PC-9 (cell line): ENCODE results near the gene RNF227. TPM values are rescaled to one million over a fixed set of nuclear protein-coding genes. Genes with fewer than 3 reads are reported as not detected.

ENCODE experiments used
- BruUV-seq: library from RNA; stranded (reverse); fragments of 400-500 nt; replicated peaks from 2 replicates; lab custom pipeline; 2021; lab: Mats Ljungman, UMichigan
- CTCF ChIA-PET: fragments of 300-600 bp; sonication (Branson Sonifier 250); formaldehyde crosslinking; loops from one replicate; lab custom pipeline; 2022; ENCODE audit warnings: antibody characterized with exemption; lab: Charles Lee
- POLR2A ChIA-PET: fragments of 300-600 bp; sonication (Branson Sonifier 250); formaldehyde crosslinking; loops from one replicate; lab custom pipeline; 2022; ENCODE audit warnings: antibody characterized with exemption; ENCODE audit not compliant: unreplicated experiment; lab: Charles Lee
- DNase-seq, 2 experiments: peaks; one replicate each; pipeline versions ENCODE4 v3.0.0 to v3.0.0-alpha.2; 2015 to 2022; ENCODE audit warnings: mixed read lengths in 1 of 2
- H2AFZ ChIP-seq: fragments of 200-600 bp; sonication (generic); 2 replicates; pipeline ENCODE4 v1.8.1; 2017; ENCODE audit warnings: antibody characterized with exemption
- H3F3A ChIP-seq: fragments of 200-600 bp; sonication (generic); 2 replicates; pipeline ENCODE4 v1.8.1; 2017; ENCODE audit warnings: antibody characterized with exemption, mild to moderate bottlenecking, low read depth; ENCODE audit not compliant: insufficient read depth
- H3K27ac ChIP-seq: fragments of 200-600 bp; sonication (generic); 2 replicates; pipeline ENCODE4 v1.6.1; 2016; ENCODE audit warnings: mixed run types
- H3K27me3 ChIP-seq: fragments of 200-600 bp; sonication (generic); 2 replicates; pipeline ENCODE4 v1.6.1; 2016; ENCODE audit warnings: low read depth, mixed run types; ENCODE audit not compliant: insufficient read depth
- H3K36me3 ChIP-seq: fragments of 200-600 bp; sonication (generic); 2 replicates; pipeline ENCODE4 v1.6.1; 2016; ENCODE audit warnings: low read depth, mixed run types
- H3K4me1 ChIP-seq: fragments of 200-600 bp; sonication (generic); replicated peaks from 2 replicates; pipeline ENCODE4 v1.6.1; 2016; ENCODE audit warnings: mixed run types; ENCODE audit not compliant: insufficient read depth
- H3K4me2 ChIP-seq: fragments of 200-600 bp; sonication (generic); 2 replicates; pipeline ENCODE4 v1.6.1; 2017; ENCODE audit warnings: mixed run types
- H3K4me3 ChIP-seq: fragments of 200-600 bp; sonication (generic); 2 replicates; pipeline ENCODE4 v1.6.1; 2016; ENCODE audit warnings: mixed run types
- H3K79me2 ChIP-seq: fragments of 200-600 bp; sonication (generic); 2 replicates; pipeline ENCODE4 v1.6.1; 2017; ENCODE audit warnings: low read depth, mixed run types
- H3K9me2 ChIP-seq: fragments of 200-600 bp; sonication (generic); 2 replicates; pipeline ENCODE4 v1.8.1; 2017; ENCODE audit warnings: mild to moderate bottlenecking; ENCODE audit not compliant: insufficient read depth
- H3K9me3 ChIP-seq: fragments of 200-600 bp; sonication (generic); 2 replicates; pipeline ENCODE4 v1.8.1; 2016; ENCODE audit warnings: low read depth; ENCODE audit not compliant: insufficient read depth
- H4K20me1 ChIP-seq: fragments of 200-600 bp; sonication (generic); 2 replicates; pipeline ENCODE4 v1.8.1; 2017; ENCODE audit not compliant: insufficient read depth
- EZH2 ChIP-seq: fragments of 200-600 bp; sonication (generic); IDR thresholded peaks from 2 replicates; pipeline ENCODE4 v1.8.0; 2017; ENCODE audit warnings: antibody characterized with exemption, low read depth
- intact Hi-C: fragments of 100-400 bp; cut with micrococcal nuclease; formaldehyde crosslinking; loops from one replicate; pipeline ENCODE4 v1.10.0; 2022; ENCODE audit not compliant: unreplicated experiment
- total RNA-seq: library from RNA; stranded (reverse); gene quantifications from 2 replicates; pipeline ENCODE4 v1.2.3, GENCODE V29; 2021
- TF ChIP-seq, protein P1 (sequence below): fragments of 200-600 bp; sonication (generic); conservative IDR thresholded peaks from 2 replicates; pipeline ENCODE4 v1.6.1; 2017; ENCODE audit warnings: mixed run types, antibody characterized with exemption, mild to moderate bottlenecking, moderate library complexity

RNF227 gene
- total RNA-seq, 1 experiment from 2014 or later = 3.1 TPM

DNA sequence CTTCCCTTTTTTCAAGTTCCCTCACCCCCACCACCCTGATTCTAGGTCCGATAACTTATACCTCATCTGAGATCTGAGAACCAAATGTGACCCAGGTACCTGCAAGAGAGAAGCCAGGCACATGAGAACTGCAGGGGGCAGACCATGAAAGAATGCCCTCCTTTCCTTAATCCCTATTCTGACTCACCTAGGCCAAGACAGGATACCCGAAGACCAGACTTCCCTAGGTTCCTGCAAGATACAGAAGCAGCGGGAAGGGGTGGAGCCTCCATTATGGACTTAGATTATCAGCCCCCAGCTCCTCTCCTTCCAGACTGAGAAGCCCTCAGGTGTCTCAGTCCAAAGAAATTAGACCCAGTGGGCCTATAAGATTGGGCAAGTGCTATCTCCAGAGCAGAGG is 11.5 kb upstream of the RNF227 start:
- H3F3A ChIP-seq = no peaks in the 10 kb centered on the region; the same call in 1 of the 2 replicates
- intact Hi-C loops = no loop called here
- no peak overlapping the region for H2AFZ ChIP-seq
- H3K27ac ChIP-seq = no peak overlapping the region
- no peaks in the 10 kb centered on the region; the same call in 1 of the 2 replicates for H3K4me1 ChIP-seq
- TF ChIP-seq, protein P1, sequence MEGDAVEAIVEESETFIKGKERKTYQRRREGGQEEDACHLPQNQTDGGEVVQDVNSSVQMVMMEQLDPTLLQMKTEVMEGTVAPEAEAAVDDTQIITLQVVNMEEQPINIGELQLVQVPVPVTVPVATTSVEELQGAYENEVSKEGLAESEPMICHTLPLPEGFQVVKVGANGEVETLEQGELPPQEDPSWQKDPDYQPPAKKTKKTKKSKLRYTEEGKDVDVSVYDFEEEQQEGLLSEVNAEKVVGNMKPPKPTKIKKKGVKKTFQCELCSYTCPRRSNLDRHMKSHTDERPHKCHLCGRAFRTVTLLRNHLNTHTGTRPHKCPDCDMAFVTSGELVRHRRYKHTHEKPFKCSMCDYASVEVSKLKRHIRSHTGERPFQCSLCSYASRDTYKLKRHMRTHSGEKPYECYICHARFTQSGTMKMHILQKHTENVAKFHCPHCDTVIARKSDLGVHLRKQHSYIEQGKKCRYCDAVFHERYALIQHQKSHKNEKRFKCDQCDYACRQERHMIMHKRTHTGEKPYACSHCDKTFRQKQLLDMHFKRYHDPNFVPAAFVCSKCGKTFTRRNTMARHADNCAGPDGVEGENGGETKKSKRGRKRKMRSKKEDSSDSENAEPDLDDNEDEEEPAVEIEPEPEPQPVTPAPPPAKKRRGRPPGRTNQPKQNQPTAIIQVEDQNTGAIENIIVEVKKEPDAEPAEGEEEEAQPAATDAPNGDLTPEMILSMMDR = no peak
- TF ChIP-seq EZH2 = no peak
- H3K9me2 ChIP-seq = no peaks in the 10 kb centered on the region
- H3K4me3 ChIP-seq = no peak overlapping the region
- no peaks in the 10 kb centered on the region for H4K20me1 ChIP-seq
- no peaks in the 10 kb centered on the region for H3K9me3 ChIP-seq
- no peak overlapping the region for H3K4me2 ChIP-seq
- peaks cover 10% of the 10 kb centered on the region for H3K79me2 ChIP-seq
- ChIA-PET CTCF (interaction anchor here (0.6 kb wide), 1 partner anchor 62 kb away, joined by 3 read pairs; no protein-coding TSS in a partner anchor), POLR2A (no interaction called here)
- no peaks in the 10 kb centered on the region for H3K27me3 ChIP-seq
- DNase-seq = no peak
- H3K36me3 ChIP-seq = no peaks in the 10 kb centered on the region
- no TSS peak for BruUV-seq

GRCh38 chr17:7922845-7923628 is 6.9 kb upstream of the RNF227 start:
- H3K4me2 ChIP-seq = no peak overlapping the region
- H3K27ac ChIP-seq = no peak overlapping the region
- TF ChIP-seq, protein P1 = no peak
- TF ChIP-seq EZH2 = no peak
- BruUV-seq = no TSS peak
- H3K4me1 ChIP-seq = no peaks in the 10 kb centered on the region
- no peak overlapping the region for H3K4me3 ChIP-seq
- H2AFZ ChIP-seq = no peak overlapping the region
- H4K20me1 ChIP-seq = no peaks in the 10 kb centered on the region
- no peak for DNase-seq
- ChIA-PET CTCF (no interaction called here), POLR2A (interaction anchor here (0.6 kb wide), 1 partner anchor 366 kb away, joined by 9 read pairs; the partner anchor contains the start of gene RANGRF)
- intact Hi-C loops = no loop called here
- H3K9me3 ChIP-seq = no peaks in the 10 kb centered on the region
- H3K9me2 ChIP-seq = no peaks in the 10 kb centered on the region
- no peaks in the 10 kb centered on the region for H3K79me2 ChIP-seq
- H3K27me3 ChIP-seq = no peaks in the 10 kb centered on the region
- no peaks in the 10 kb centered on the region for H3F3A ChIP-seq
- H3K36me3 ChIP-seq = no peaks in the 10 kb centered on the region

- ChIA-PET CTCF (no interaction called here), POLR2A (interaction anchor here (0.6 kb wide), 1 partner anchor 366 kb away, joined by 9 read pairs; the partner anchor contains the start of gene RANGRF)
- no peaks in the 10 kb centered on the region for H4K20me1 ChIP-seq
- H3K36me3 ChIP-seq = no peaks in the 10 kb centered on the region
- no peaks in the 10 kb centered on the region for H3F3A ChIP-seq
- intact Hi-C loops = no loop called here
- no peak for TF ChIP-seq EZH2
- TF ChIP-seq, protein P1 = no peak
- BruUV-seq = no TSS peak
- no peaks in the 10 kb centered on the region for H3K9me3 ChIP-seq
- H3K4me3 ChIP-seq = no peak overlapping the region
- no peaks in the 10 kb centered on the region for H3K4me1 ChIP-seq
- H2AFZ ChIP-seq = no peak overlapping the region
- H3K79me2 ChIP-seq = no peaks in the 10 kb centered on the region
- no peak for DNase-seq
- H3K27me3 ChIP-seq = no peaks in the 10 kb centered on the region
- no peak overlapping the region for H3K4me2 ChIP-seq
- H3K9me2 ChIP-seq = no peaks in the 10 kb centered on the region
- H3K27ac ChIP-seq = no peak overlapping the region
Observed at GRCh38 chr17:7922269-7922844, 6.3 kb upstream of the RNF227 start.
